WERI-Rb-1 (cell line): ENCODE data around the gene EIF4EBP3.

Source experiments
- DNase-seq: peaks from one replicate; pipeline ENCODE4 v3.0.0-alpha.2; 2020
- H3K27ac ChIP-seq: fragments of 250-450 bp; sonication (Bioruptor Pico); 2 replicates; pipeline ENCODE4 v1.5.1; 2020; ENCODE audit warnings: mild to moderate bottlenecking, moderate library complexity
- H3K27me3 ChIP-seq: fragments of 250-450 bp; sonication (Bioruptor Pico); 2 replicates; pipeline ENCODE4 v1.5.1; 2021; ENCODE audit warnings: mild to moderate bottlenecking, low read depth, moderate library complexity; ENCODE audit not compliant: insufficient read depth, severe bottlenecking
- H3K36me3 ChIP-seq: fragments of 250-450 bp; sonication (Bioruptor Pico); 2 replicates; pipeline ENCODE4 v1.5.1; 2020; ENCODE audit warnings: mild to moderate bottlenecking, moderate library complexity
- H3K4me3 ChIP-seq: 2 replicates; pipeline ENCODE4 v1.5.1; 2011; ENCODE audit warnings: low read depth, mild to moderate bottlenecking, control low read depth, low read length
- H3K9me3 ChIP-seq: fragments of 250-450 bp; sonication (Bioruptor Pico); 2 replicates; pipeline ENCODE4 v1.5.1; 2021; ENCODE audit warnings: mild to moderate bottlenecking, moderate library complexity; ENCODE audit not compliant: severe bottlenecking
- TF ChIP-seq, protein P1 (sequence below): IDR thresholded peaks from 2 replicates; pipeline ENCODE4 v1.5.1; 2011; ENCODE audit warnings: low read depth, mild to moderate bottlenecking, control low read depth, inconsistent platforms, low read length

The EIF4EBP3 gene

DNA sequence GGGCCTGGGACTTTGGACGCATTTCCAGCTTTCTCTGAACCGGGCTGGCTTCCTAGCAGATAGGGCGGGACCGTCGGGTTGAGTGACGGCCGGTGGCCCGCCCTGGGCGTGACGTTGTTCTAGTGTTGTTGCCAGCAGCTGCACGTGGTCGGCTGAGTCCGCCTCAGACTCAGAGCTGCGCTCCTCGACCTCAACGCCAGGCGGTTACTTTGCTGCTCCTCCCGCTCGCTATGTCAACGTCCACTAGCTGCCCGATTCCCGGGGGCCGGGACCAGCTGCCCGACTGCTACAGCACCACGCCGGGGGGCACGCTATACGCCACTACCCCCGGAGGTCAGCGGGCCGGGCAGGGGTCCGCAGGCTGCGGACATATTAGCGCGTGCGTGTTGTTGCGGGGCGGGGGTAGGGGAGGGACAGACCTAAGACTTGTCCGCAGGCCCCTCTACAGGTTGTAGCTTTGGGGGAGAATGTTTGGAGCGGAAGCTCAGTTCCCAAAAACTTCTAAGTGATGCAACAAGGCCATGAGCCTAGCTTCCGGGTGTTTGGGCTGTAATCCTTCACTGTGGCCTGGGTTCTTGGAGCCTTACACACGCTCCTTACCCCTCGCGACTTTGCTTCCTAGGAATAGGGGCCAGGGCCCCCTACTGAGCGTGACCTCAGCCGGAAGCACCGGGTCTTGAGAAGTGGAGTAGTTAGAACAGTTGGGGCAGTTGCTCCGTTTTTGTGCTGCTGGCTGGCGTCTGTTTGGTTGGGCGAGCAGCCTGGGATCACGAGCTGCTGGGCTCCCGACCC, at the start of gene EIF4EBP3:
Gene EIF4EBP3, plus strand, starts transcription at position 155 of the 792 bp plus-strand sequence. Its CDS starts 76 bp downstream, at position 231.
- peak; percentile 93 for DNase-seq
- Histone ChIP-seq H3K4me3 (peak within 1 kb of the TSS; percentile 44), H3K36me3 (peaks cover 59% of the 10 kb centered on the region), H3K9me3 (no peaks in the 10 kb centered on the region), H3K27ac (peak within 1 kb of the TSS; percentile 66), H3K27me3 (no peaks in the 10 kb centered on the region)
- TF ChIP-seq, protein P1, sequence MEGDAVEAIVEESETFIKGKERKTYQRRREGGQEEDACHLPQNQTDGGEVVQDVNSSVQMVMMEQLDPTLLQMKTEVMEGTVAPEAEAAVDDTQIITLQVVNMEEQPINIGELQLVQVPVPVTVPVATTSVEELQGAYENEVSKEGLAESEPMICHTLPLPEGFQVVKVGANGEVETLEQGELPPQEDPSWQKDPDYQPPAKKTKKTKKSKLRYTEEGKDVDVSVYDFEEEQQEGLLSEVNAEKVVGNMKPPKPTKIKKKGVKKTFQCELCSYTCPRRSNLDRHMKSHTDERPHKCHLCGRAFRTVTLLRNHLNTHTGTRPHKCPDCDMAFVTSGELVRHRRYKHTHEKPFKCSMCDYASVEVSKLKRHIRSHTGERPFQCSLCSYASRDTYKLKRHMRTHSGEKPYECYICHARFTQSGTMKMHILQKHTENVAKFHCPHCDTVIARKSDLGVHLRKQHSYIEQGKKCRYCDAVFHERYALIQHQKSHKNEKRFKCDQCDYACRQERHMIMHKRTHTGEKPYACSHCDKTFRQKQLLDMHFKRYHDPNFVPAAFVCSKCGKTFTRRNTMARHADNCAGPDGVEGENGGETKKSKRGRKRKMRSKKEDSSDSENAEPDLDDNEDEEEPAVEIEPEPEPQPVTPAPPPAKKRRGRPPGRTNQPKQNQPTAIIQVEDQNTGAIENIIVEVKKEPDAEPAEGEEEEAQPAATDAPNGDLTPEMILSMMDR: peak; percentile 48

GRCh38 chr5:140497897-140498296, 49.6 kb upstream of the EIF4EBP3 start:
- Histone ChIP-seq H3K9me3 (no peaks in the 10 kb centered on the region), H3K27me3 (no peaks in the 10 kb centered on the region), H3K4me3 (no peak overlapping the region), H3K27ac (no peak overlapping the region), H3K36me3 (peaks cover 21% of the 10 kb centered on the region)
- TF ChIP-seq, protein P1: no peak
- no peak for DNase-seq

GRCh38 chr5:140498591-140498990, 48.9 kb upstream of the EIF4EBP3 start:
- peaks cover 14% of the 10 kb centered on the region for H3K36me3 ChIP-seq
- H3K27me3 ChIP-seq: no peaks in the 10 kb centered on the region
- TF ChIP-seq, protein P1: no peak
- no peak overlapping the region for H3K27ac ChIP-seq
- no peaks in the 10 kb centered on the region for H3K9me3 ChIP-seq
- DNase-seq: no peak
- H3K4me3 ChIP-seq: no peak overlapping the region

- Histone ChIP-seq H3K9me3 (no peaks in the 10 kb centered on the region), H3K36me3 (peaks cover 39% of the 10 kb centered on the region), H3K4me3 (no peak overlapping the region), H3K27me3 (no peaks in the 10 kb centered on the region), H3K27ac (no peak overlapping the region)
- DNase-seq: no peak
- TF ChIP-seq, protein P1: no peak
These were observed 44.6 kb upstream of the EIF4EBP3 start for GRCh38 chr5:140502834-140503233.

GRCh38 chr5:140509898-140510297, 37.6 kb upstream of the EIF4EBP3 start:
- TF ChIP-seq, protein P1: no peak
- no peak for DNase-seq
- Histone ChIP-seq H3K9me3 (no peaks in the 10 kb centered on the region), H3K27ac (no peak overlapping the region), H3K4me3 (no peak overlapping the region), H3K27me3 (no peaks in the 10 kb centered on the region), H3K36me3 (peaks cover 91% of the 10 kb centered on the region)
